GM13977 (cell line): ENCODE data around the gene PPP1R9A.

ENCODE experiments used
- DNase-seq: peaks from one replicate; pipeline ENCODE4 v3.0.0; 2012; ENCODE audit warnings: low spot score
- CTCF ChIP-seq: IDR thresholded peaks from 2 replicates; pipeline ENCODE4 v1.5.1; 2012; ENCODE audit warnings: mild to moderate bottlenecking, control low read depth; ENCODE audit not compliant: insufficient read depth; ENCODE audit errors: extremely low read depth, missing control alignments
- in situ Hi-C: fragments of 300-500 bp; cut with MboI; formaldehyde crosslinking; loops from one replicate; pipeline ENCODE4 v1.12.0; 2022; ENCODE audit warnings: low sequenced_read_pairs, low pct_unique_long_range_greater_than_20kb, mixed read lengths, inconsistent platforms; ENCODE audit not compliant: unreplicated experiment

The PPP1R9A gene

DNA sequence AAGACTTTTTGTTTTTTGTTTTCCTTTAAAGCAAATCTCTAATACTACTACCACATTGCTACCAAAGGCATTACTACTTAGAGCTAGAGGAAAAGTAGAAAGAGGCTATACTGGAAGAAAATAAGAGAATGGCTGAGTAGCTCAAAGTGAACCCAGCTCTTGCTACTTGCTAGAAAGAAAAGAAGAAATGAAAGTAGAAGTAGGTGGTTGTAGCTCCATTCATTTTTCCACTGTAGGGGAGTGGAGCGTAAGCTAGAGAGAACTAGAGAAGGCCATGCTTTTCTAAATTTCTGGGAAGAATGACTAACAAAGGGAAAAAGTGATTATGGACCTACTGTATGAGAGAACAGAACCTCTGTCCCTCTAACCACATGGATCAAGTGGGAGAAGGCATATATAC is 232.5 kb downstream of the PPP1R9A start:
- in situ Hi-C loops: no loop called here
- DNase-seq: no peak
- no peak for TF ChIP-seq CTCF

DNA sequence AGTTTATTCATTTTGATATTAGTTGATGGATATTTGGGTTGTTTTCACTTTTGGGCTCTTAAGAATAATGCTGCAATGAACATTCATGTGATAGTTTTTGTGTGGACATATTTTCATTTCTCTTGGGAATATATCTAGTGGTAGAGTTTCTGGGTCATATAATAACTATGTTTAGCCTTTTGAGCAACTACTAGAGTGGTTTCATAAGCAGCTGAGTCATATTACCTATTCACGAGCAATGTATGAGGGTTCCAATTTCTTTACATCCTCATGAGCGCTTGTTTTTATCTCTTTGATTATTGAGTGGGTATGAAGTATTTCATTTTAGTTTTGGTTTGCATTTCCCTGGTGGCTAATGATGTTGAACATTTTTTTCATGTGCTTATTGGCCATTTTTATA is 234.4 kb downstream of the PPP1R9A start:
- TF ChIP-seq CTCF: no peak
- no peak for DNase-seq
- in situ Hi-C loops: no loop called here

- in situ Hi-C loops: no loop called here
- no peak for DNase-seq
- no peak for TF ChIP-seq CTCF
Measured at GRCh38 chr7:95144256-95144655, 236.9 kb downstream of the PPP1R9A start.

- DNase-seq: no peak
- TF ChIP-seq CTCF: no peak
- in situ Hi-C loops: no loop called here
Measured at GRCh38 chr7:95155965-95156364, 248.6 kb downstream of the PPP1R9A start.

DNA sequence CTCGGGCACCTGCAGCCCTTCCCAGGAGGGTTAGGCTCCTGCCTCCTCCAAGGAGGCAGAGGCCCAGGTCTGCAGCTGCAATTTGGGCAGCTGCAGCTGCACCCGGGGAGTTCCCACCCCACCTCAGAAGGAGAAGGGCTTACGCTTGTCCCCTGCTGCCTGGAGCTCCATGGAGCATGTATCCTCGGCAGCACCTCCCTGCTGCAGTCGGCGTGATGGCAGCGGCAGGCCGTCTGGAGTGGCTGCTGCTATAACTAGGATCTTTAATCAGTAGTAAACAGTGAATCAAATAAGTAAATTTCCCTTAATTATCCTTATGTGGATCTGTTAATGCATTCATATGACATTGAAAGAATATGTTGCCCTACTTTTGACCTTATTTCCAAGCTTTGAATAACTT is 250.0 kb downstream of the PPP1R9A start:
- DNase-seq: no peak
- TF ChIP-seq CTCF: no peak
- in situ Hi-C loops: no loop called here

DNA sequence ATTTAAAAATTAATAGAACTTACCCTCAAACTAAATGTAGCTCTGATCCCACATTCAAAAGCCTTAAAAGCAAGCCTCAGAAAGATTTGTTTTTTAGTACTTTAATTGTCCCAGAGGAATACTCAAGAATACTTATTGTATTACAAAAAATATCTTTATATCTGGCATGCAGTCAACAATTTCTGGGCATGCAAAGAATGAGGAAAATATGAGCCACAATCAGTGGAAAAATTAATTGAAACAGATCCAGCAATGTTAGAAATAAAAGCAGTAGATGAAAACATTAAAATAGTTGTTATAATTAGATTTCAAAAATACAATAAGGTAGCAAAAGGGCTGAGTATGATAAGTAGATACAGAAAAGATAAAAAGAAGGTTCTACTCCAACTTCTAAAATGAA is 262.3 kb downstream of the PPP1R9A start:
- no peak for TF ChIP-seq CTCF
- no peak for DNase-seq
- in situ Hi-C loops: no loop called here

DNA sequence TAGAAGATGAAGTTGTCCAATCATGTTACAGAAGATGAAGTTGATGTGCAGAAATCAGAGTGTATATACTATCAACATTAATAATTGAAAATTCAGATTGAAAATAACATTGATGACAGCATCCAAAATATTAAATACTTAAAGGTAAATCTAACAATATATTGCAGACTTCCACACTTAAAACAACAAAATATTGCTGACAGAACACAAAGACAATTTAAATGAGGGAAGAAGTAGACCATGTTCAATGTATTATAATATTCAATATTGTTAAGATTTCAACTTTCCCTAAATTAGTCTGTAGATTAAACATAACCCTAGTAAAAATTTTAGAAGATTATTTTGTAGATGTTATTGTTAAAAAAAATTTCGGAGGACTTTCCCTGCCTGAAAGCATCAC is 265.0 kb downstream of the PPP1R9A start:
- no peak for TF ChIP-seq CTCF
- in situ Hi-C loops: no loop called here
- no peak for DNase-seq
